SW 1271 (cell line): ENCODE data around the gene KIF17.
"Not testable (repeated sequence)": the region's sequence is repeated elsewhere in the genome, so short reads cannot be mapped to it uniquely, and the experiment has no call there.

Experiments
- DNase-seq, 2 experiments: peaks; one replicate each; lab custom pipeline; 2025; lab: John Stamatoyannopoulos, UW

KIF17 gene

DNA sequence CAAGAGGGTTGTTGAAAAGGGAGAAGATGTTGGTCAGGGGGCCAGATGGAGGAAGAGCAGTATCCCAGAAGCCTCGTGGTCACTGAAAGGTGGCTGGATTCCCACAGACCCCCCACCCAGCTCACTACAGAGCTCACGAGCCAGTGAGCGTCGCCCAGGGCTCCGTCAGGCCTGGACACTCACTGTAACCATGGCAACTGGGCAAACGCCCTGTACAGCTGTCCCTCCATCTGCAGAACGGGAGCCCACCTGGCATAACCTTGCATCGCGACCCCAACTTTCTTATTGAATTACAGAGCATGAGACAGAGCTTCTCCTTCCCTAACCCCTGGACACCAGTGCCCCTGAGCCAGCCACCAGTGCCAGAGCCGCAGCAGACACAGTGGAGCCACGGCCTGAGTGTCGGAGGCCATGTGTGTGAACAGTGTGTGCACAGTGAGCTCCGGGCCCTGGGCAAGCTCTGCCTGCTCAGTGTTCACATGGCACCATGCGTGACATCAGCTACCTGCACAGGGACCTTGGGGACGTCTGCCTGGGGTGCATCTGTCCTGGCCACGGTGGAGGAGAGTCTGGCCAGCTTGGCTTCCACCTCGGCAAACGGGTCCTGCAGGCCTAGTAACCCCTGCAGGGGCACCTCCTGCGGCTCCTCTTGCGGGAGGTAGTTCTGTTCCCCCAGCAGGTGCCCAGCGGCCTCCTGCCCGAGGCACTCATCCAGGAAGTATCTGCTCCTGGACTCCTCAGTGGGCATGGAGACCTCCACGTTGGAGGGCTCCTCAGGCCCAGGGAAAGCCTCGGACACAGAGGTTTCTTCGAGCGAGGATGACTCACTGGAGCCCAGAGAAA is 30.7 kb downstream of the KIF17 start:
- DNase-seq: no peak

GRCh38 chr1:20685741-20686140 is 32.1 kb downstream of the KIF17 start:
- DNase-seq: no peak

- no peak for DNase-seq
Measured at GRCh38 chr1:20685099-20685662, 32.6 kb downstream of the KIF17 start.

- DNase-seq: no peak
Measured at GRCh38 chr1:20684651-20685050, 33.2 kb downstream of the KIF17 start.

GRCh38 chr1:20684050-20684620 is 33.7 kb downstream of the KIF17 start:
- DNase-seq: no peak

- no peak for DNase-seq
Measured at GRCh38 chr1:20683614-20684013, 34.2 kb downstream of the KIF17 start.

DNA sequence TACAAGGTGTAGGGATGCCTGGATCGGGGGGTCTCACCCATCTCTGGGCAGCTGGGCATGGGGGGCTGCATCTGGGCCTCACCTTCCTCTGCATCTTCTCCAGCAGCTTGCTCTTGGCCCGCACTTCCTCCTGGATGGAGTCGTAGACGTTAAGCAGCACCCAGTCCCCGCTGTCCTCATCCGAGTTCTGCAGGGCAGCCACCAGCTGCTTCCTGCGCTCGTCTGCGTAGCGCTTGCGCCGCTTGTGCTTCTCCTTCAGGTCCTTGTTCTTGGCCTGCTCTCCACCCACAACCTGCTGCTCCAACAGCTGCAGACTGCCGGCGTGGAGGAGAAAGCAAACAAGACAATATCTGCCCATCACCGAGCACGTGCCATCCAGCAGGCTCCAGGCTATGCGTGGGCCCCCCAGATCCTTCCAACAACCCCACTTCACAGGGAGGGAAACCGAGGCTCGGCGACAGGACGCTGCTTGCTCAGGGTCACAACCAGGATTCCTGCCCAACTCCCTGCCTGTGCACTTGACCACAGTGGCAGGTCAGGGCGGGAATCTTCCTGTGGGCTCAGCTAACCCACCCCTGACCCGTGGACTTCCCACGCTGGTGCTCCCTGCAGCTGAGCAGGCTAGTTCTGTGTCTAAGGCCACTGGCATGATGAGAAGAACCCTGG is 35.1 kb downstream of the KIF17 start:
- no peak for DNase-seq

GRCh38 chr1:20681999-20682398 is 35.8 kb downstream of the KIF17 start:
- DNase-seq: no peak

- no peak for DNase-seq
Measured at GRCh38 chr1:20680269-20680668, 37.5 kb downstream of the KIF17 start.

DNA sequence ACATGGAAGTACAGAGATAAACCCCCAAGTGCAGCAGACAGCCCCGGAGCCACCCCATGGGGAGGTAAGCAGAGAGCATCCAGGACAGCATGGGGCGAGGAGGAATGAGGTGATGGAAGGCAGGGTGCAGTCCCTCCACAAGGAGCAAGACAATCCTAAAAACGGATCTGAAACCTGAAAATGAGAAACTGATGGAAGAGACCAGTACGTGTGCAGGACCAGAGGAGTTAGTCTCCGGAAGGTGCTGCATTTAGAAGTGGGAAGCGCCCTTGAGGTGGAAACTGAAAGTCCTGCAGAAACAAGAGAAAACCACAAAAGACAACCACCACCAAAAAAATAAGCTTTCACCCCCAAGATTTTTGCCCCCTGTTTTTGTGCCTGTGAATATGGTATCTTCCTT is 39.2 kb downstream of the KIF17 start:
- no peak for DNase-seq

DNA sequence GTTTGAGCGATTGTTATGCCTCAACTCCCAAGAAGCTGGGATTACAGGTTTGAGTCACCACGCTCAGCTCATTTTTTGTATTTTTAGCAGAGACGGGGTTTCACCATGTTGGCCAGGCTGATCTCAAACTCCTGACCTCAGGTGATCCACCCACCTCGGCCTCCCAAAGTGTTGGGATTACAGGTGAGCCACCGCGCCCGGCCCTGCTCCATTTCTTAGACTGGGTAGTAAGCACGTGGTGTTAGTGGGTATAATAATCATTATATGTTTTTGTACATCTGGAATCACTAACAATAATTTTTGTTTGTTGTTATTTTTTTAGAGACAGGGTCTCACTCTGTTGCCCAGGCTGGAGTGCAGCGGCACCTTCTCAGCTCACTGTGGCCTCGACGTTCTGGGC is 44.2 kb downstream of the KIF17 start:
- not testable (repeated sequence) for DNase-seq

- DNase-seq: no peak
Measured at GRCh38 chr1:20672265-20672632, 45.6 kb downstream of the KIF17 start.

- no peak for DNase-seq
Measured at GRCh38 chr1:20670936-20671335, 46.9 kb downstream of the KIF17 start.

DNA sequence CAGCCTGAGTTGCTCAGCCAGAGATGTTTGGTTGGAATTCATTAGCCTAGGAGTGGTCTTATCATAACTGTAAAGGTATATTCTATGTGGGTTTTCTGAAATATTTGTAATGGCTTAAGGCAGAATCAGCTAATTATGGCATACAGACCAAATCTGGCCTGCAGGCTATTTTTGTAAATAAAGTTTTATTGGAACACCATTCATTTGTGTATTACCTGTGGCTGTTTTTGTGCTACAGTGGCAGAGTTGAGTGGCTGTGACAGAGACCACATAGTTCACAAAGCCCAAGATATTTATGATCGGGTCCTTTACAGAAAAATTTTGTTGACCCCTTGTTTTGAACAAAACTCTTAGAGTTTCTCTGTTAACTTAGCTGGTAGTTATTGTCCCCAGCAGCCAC is 49.2 kb downstream of the KIF17 start:
- no peak for DNase-seq

DNA sequence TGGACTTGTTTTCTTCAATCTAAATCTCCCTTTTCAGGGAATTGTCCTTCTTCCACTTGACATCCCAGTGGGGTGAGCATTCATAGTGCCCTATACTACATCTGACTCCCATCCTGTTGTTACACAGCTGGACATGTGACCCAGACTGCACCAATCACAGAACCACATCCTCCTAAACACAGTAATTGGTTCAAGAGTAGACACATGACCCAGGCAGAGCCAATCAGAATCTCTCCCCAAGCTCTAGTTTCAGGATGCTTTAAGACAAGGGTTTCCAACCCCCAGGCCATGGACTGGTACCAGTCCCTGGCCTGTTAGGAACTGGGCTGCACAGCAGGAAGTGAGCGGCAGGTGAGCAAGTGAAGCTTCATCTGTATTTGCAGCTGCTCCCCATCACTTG is 51.0 kb downstream of the KIF17 start:
- DNase-seq: peak in 1 of 2 experiments; percentile 6

DNA sequence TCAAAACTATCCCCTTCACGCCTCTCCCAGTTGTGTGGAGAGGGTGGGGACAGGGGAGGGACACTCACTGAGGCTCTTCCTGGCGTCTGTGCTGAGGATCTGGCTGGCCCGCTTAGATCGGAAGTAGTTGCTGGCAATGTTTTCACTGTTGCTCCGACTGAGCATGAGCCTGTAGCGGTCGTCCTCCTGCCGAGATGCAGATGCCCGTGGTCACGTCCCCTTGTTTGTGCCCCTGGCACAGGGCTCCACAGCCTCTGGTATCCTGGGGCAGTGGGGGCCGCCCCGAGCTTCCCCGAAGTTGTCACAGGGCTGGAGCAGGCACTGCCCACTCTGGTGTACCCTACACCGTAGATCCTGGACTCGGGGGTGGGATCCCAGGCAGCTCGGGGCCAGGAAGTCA is 51.7 kb downstream of the KIF17 start:
- DNase-seq: no peak

DNA sequence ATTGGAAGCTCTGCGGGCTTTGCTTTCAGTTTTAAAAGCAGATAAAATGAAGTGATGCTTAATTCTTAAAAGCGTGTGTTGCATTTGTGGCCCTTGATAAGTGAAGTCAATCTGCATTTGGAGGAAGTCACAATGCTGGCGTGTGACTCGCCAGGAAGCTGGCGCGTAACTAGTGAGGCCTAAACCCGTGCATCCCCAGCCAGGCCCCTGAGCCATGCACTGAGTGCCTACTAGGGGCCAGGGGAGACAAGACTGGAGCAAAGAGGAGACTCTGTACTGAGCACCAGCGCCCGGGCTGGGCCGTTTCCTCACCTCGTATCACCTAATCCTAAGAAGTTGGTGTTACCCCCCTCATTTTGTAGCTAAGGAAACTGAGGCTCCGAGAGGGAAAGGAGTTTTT is 52.1 kb downstream of the KIF17 start:
- DNase-seq: no peak

DNA sequence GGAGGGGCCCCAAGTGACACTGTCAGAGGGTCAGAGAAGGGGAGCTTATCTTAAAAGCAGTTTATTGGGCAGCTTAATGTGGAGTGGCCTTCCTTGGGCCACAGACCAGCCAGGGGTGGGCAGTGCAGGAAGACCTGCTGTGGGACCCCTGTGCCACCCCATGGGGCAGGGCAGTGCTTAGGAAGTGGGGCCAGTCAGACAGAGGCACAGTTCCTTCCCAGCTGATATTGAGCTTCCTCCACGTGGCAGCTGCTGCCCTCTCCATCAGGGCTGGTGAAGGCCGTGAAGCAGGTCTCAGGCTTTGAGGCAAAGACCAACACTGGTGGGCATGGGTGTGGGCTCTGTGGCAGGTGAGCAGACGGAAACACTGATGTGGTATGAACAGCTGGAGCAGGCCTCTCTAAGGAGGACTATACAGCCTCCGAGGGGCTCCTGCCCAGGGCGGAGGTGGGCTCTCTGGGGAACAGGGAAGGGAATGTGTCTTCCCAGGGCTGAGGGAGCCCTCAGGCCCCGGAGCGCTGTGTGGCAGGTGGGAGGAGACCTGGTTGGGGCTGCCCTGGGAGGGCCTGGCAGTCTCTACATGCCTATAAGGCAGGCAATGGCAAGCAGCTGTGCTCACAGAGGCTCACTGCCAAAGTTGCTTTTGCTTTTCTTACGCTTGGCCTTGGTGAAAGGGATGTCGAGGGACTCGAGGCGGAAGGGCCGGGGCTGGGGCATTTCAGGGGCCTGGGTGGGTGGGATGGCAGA is 53.7 kb downstream of the KIF17 start:
- DNase-seq: no peak

DNA sequence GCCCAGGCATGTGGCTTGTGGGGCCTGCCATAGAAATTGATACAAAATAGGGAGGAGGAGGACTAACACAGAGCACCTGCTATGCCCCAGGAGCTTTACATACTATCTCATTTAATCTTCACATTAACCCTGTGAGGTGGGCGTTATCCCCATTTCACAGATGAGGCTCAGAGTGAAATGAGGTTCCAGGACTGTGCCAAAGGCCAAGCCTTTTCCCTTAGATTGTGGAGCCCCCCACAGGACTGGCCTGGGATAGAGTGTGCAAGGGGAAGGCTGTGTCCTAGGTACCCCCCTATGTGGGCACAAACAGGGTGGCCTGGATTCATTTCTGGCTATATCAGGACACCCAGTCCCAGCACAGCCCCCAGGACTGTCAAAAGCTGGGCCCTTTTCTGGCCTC is 54.4 kb downstream of the KIF17 start:
- no peak for DNase-seq

DNA sequence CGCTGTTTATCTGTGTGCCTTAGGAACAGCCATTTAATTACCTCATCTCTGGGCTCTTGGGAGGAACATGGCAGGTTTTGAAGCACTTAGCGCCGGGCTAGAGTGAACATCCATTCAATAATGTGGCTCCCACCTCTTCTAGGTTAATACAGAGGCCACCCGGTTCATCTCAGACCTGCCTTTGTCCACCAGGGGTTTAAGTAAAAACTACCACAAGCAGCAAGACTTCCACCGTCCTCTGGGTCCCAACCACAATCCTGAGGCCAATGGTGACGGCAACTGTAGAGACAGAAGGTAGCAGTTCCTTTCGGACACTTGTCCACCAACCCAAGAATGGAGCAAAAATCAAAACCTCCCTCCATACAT is 55.7 kb downstream of the KIF17 start:
- DNase-seq: no peak

DNA sequence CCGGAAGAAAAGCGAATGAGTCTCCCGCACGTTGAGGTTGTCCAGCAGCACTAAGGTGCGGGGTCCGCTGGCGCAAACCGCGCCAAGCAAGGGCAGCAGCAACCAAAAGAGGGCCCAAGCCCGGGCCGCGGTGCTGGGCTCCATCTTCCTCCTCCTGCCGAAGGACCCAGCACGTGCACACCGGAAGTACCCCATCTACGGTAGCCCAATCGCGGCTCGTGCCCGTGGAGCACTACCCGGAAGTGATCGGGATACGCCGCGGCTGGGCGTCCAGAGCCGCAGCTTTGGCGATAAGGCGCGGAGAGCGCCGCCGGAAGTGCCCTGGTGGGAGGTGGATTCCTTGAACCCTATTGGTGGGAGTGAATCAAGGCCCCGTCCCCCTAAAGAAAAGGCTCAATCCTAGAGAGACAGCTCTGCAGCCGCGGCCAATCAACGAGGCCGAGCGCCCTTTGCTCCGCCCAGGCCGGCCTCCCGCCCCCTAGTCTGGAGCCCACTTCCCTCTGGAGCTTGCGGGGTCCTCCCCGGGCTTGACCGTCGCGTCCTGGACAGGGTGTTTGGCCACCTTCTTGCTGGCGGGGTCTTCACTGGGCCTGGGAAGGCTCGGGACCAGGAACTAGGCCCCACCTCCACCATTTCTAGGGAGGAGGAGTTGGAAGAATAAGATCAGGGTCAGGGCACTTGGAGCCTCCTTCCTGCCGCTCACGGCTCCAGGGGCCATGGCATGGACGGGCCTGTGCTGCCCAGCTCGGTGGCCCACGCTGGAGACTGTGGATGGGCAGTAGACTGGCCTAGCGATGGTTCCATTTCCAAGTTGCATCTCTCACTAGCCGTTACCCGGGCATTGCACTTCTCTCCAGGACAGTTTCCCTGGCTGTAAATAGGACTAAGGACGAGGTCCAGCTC is 56.3 kb downstream of the KIF17 start, which contains the start of gene DDOST:
Gene DDOST (minus strand): TSS at position 163 of the 903 bp plus-strand sequence. CDS start 19 bp downstream, at position 144.
- peak; percentile 89 to 95 for DNase-seq
